B cell (primary cell): ENCODE data around the gene TLCD3B. TPM values are rescaled to one million over a fixed set of nuclear protein-coding genes. Genes with fewer than 3 reads are reported as not detected.

Source experiments
- ATAC-seq: fragments of 200-7000 bp; cut with Tn5 transposase; one replicate; pipeline ENCODE4 v1.10.0; 2021; ENCODE audit warnings: low read depth, mild to moderate bottlenecking, moderate number of reproducible peaks, moderate library complexity
- CTCF ChIA-PET: fragments of 350-600 bp; sonication (Branson Sonifier 250); formaldehyde crosslinking; loops from one replicate; lab custom pipeline; 2021; ENCODE audit warnings: antibody characterized with exemption, inconsistent platforms; lab: Charles Lee
- POLR2A ChIA-PET: fragments of 350-600 bp; sonication (Branson Sonifier 250); formaldehyde crosslinking; loops from one replicate; lab custom pipeline; 2021; ENCODE audit warnings: antibody characterized with exemption; lab: Charles Lee
- DNase-seq: peaks from one replicate; pipeline ENCODE4 v3.0.0; 2013
- H2AFZ ChIP-seq: 2 replicates; pipeline ENCODE4 v1.6.1; 2012; ENCODE audit warnings: mild to moderate bottlenecking, low read depth, low read length; ENCODE audit not compliant: insufficient read depth, poor library complexity, severe bottlenecking
- H3K27ac ChIP-seq, 2 donors: 1 replicate in 1 of 2; 2 replicates in 1 of 2; pipeline ENCODE4 v1.5.1; 2012 to 2013; ENCODE audit warnings: low read length in 2 of 2, mild to moderate bottlenecking in 2 of 2, moderate library complexity in 1 of 2
- H3K27me3 ChIP-seq, 4 experiments: fragments of 200-600 bp in 1 of 4; sonication (generic) in 1 of 4; replicated peaks in 1 of 4; 1 replicate in 2 of 4; 2 replicates in 2 of 4; pipeline versions ENCODE4 v1.6.1 to v1.7.0; 2013 to 2016; ENCODE audit warnings: low read length in 3 of 4, mild to moderate bottlenecking in 2 of 4, mixed read lengths in 1 of 4, moderate library complexity in 1 of 4; ENCODE audit not compliant: insufficient read depth in 4 of 4, control insufficient read depth in 3 of 4; ENCODE audit errors: control extremely low read depth in 1 of 4
- H3K36me3 ChIP-seq, 2 experiments: replicated peaks in 1 of 2; 1 replicate in 1 of 2; 2 replicates in 1 of 2; pipeline versions ENCODE4 v1.6.1 to v1.7.1; 2013; ENCODE audit warnings: low read length in 1 of 2; ENCODE audit not compliant: insufficient read depth in 2 of 2, control insufficient read depth in 1 of 2; ENCODE audit errors: control extremely low read depth in 1 of 2, extremely low read depth in 1 of 2
- H3K4me1 ChIP-seq, 2 donors: fragments of 200-600 bp in 1 of 2; sonication (generic) in 1 of 2; 1 replicate in 1 of 2; 2 replicates in 1 of 2; pipeline versions ENCODE4 v1.5.1 to v1.6.1; 2013 to 2017; ENCODE audit warnings: low read length in 2 of 2; ENCODE audit not compliant: control insufficient read depth in 2 of 2, insufficient read depth in 2 of 2
- H3K4me2 ChIP-seq: replicated peaks from 2 replicates; pipeline ENCODE3; 2012; ENCODE audit warnings: mild to moderate bottlenecking, low read depth, low read length; ENCODE audit not compliant: poor library complexity, severe bottlenecking
- H3K4me3 ChIP-seq, 5 experiments: fragments of 200-600 bp in 1 of 5; sonication (generic) in 1 of 5; 1 replicate in 3 of 5; 2 replicates in 2 of 5; pipeline versions ENCODE4 v1.5.1 to v1.7.0; 2011 to 2016; ENCODE audit warnings: low read length in 4 of 5, mild to moderate bottlenecking in 4 of 5, low read depth in 2 of 5, control low read depth in 1 of 5, moderate library complexity in 1 of 5; ENCODE audit not compliant: insufficient read depth in 1 of 5; ENCODE audit errors: control extremely low read depth in 1 of 5, extremely low read depth in 1 of 5
- H3K79me2 ChIP-seq: fragments of 200-600 bp; sonication (generic); one replicate; pipeline ENCODE4 v1.6.0; 2016; ENCODE audit warnings: low read length; ENCODE audit not compliant: control insufficient read depth, insufficient read depth
- H3K9ac ChIP-seq: fragments of 200-600 bp; sonication (generic); 2 replicates; pipeline ENCODE4 v1.6.1; 2017; ENCODE audit warnings: mild to moderate bottlenecking, low read length, moderate library complexity
- H3K9me3 ChIP-seq, 3 donors: one replicate each; pipeline versions ENCODE4 v1.6.1 to v1.7.1; 2013; ENCODE audit warnings: low read length in 2 of 3; ENCODE audit not compliant: control insufficient read depth in 2 of 3, insufficient read depth in 1 of 3; ENCODE audit errors: control extremely low read depth in 1 of 3
- H4K20me1 ChIP-seq: 2 replicates; pipeline ENCODE4 v1.6.0; 2012; ENCODE audit warnings: mild to moderate bottlenecking, low read length; ENCODE audit not compliant: insufficient read depth, control insufficient read depth, poor library complexity, severe bottlenecking
- H3K27ac Mint-ChIP-seq: one replicate; pipeline ENCODE4 v1.8.0; 2021; ENCODE audit warnings: mixed read lengths
- H3K27me3 Mint-ChIP-seq: one replicate; pipeline ENCODE4 v1.8.0; 2021; ENCODE audit warnings: mixed read lengths
- H3K4me1 Mint-ChIP-seq: one replicate; pipeline ENCODE4 v1.8.0; 2021; ENCODE audit warnings: mixed read lengths
- H3K4me3 Mint-ChIP-seq: one replicate; pipeline ENCODE4 v1.8.0; 2021; ENCODE audit warnings: mixed read lengths
- H3K9me3 Mint-ChIP-seq: one replicate; pipeline ENCODE4 v1.8.0; 2022; ENCODE audit warnings: mixed read lengths; ENCODE audit not compliant: insufficient read depth
- CTCF ChIP-seq: fragments of 200-600 bp; IDR thresholded peaks from one replicate; pipeline ENCODE4 v1.8.0; 2022; ENCODE audit warnings: antibody characterized with exemption, mild to moderate bottlenecking
- EZH2 ChIP-seq: IDR thresholded peaks from 2 replicates; pipeline ENCODE4 v1.6.1; 2012; ENCODE audit warnings: borderline replicate concordance, low read depth, mild to moderate bottlenecking, moderate library complexity, low read length; ENCODE audit not compliant: insufficient read depth, poor library complexity, severe bottlenecking
- WGBS: methylation state at CpG from one replicate; pipeline ENCODE4 v1.1.5; 2013; ENCODE audit warnings: missing lambda C conversion rate; ENCODE audit not compliant: insufficient coverage; 5-methylcytosine and 5-hydroxymethylcytosine counted together
- intact Hi-C: fragments of 100-400 bp; cut with micrococcal nuclease; formaldehyde crosslinking; loops from one replicate; pipeline ENCODE4 v1.10.0; 2022
- polyA plus RNA-seq: library from polyadenylated mRNA; depleted of rRNA; stranded (reverse); fragments of >200 nt; gene quantifications from 2 replicates; pipeline ENCODE4 v1.2.3, GENCODE V29; 2012
- total RNA-seq, 2 donors: library from RNA; stranded (reverse); fragments of 120-200 nt in 1 of 2; gene quantifications; 1 replicate in 1 of 2; 2 replicates in 1 of 2; pipeline versions ENCODE4 v1.2.3 to v1.2.4, GENCODE V29; 2013 to 2022

The TLCD3B gene
- total and polyA plus RNA-seq, 2 donors (not counting 1 experiment from before 2014, with no cell fraction given) = not detected

- Histone ChIP-seq H3K4me3 (peak overlapping the region; percentile 65 to 98 (median 90)), H3K9me3 (no peaks in the 10 kb centered on the region), H3K79me2 (peaks cover 59% of the 10 kb centered on the region), H2AFZ (peak overlapping the region; percentile 94), H3K27ac (peak overlapping the region; percentile 67 to 90), H3K4me2 (peak overlapping the region; percentile 93), H3K27me3 (no peaks in the 10 kb centered on the region), H3K36me3 (peaks cover 3 to 54% of the 10 kb centered on the region in 2 experiments), H3K9ac (peak overlapping the region; percentile 97), H3K4me1 (peaks cover 14 to 25% of the 10 kb centered on the region in 2 donors), H4K20me1 (peaks cover 42% of the 10 kb centered on the region)
- H3K4me1 Mint-ChIP-seq = peaks cover 31% of the 10 kb centered on the region
- peak overlapping the region; percentile 98 for H3K27ac Mint-ChIP-seq
- ATAC-seq (peak; percentile 37), DNase-seq (no peak)
- 1% methylated on average over 32 of the region's 33 CpGs for WGBS
- no peak for TF ChIP-seq EZH2
- TF ChIP-seq CTCF = no peak
- intact Hi-C loops = no loop called here
- H3K9me3 Mint-ChIP-seq = no peaks in the 10 kb centered on the region
- CTCF ChIA-PET = interaction anchor here (0.8 to 2.6 kb wide), 4 partner anchors 10 to 333 kb away, joined by 3 to 20 read pairs (median 4); partner anchors contain the start of gene TBX6
- POLR2A ChIA-PET = interaction anchor here (1.2 to 1.6 kb wide), 3 partner anchors 11 to 16 kb away, joined by 3 to 9 read pairs (median 7); partner anchors contain the start of genes ALDOA and TBX6
- H3K4me3 Mint-ChIP-seq = peak overlapping the region; percentile 98
- no peaks in the 10 kb centered on the region for H3K27me3 Mint-ChIP-seq
Observed at GRCh38 chr16:30076276-30076791, 45.3 kb upstream of the TLCD3B start.
